ENCODE data around the gene MYO1B.

- TF ChIP-seq CTCF (IDR thresholded peaks at IDR 0.05) (no peak), ZFX (IDR thresholded peaks at IDR 0.05; ENCODE audit: borderline replicate concordance) (no peak)
Observed at GRCh38 chr2:191221666-191222065, 23.5 kb upstream of the MYO1B start.

All from 22Rv1 (cell line).